Left ventricle myocardium inferior (tissue), 1 donor: ENCODE results near the gene RUNX1. TPM values are rescaled to one million over a fixed set of nuclear protein-coding genes. Genes with fewer than 3 reads are reported as not detected.

Experiments
- DNase-seq: peaks from one replicate; pipeline ENCODE4 v3.0.0-alpha.2; 2020
- H3K27ac ChIP-seq: fragments of 200-600 bp; replicated peaks from 2 replicates; pipeline ENCODE4 v1.8.0; 2021
- H3K27me3 ChIP-seq: fragments of 200-600 bp; 2 replicates; pipeline ENCODE4 v1.8.0; 2021; ENCODE audit warnings: low read depth
- H3K36me3 ChIP-seq: fragments of 200-600 bp; 2 replicates; pipeline ENCODE4 v1.8.0; 2021
- H3K4me1 ChIP-seq: fragments of 200-600 bp; 2 replicates; pipeline ENCODE4 v1.8.0; 2021
- H3K4me3 ChIP-seq: fragments of 200-600 bp; 2 replicates; pipeline ENCODE4 v1.8.0; 2021; ENCODE audit warnings: mild to moderate bottlenecking, moderate library complexity
- H3K9me3 ChIP-seq: fragments of 200-600 bp; replicated peaks from 2 replicates; pipeline ENCODE4 v1.8.0; 2021
- CTCF ChIP-seq: fragments of 200-600 bp; IDR thresholded peaks from 2 replicates; pipeline ENCODE4 v1.8.0; 2021; ENCODE audit warnings: antibody characterized with exemption, mild to moderate bottlenecking, borderline replicate concordance
- intact Hi-C: fragments of 100-400 bp; cut with micrococcal nuclease; formaldehyde crosslinking; loops from one replicate; pipeline ENCODE4 v1.11.0; 2022
- total RNA-seq: library from RNA; stranded (reverse); fragmentation: NEBNext Ultra II Directional; extraction: Animal tissue kit (Norgen Biotek cat#: 25700); gene quantifications from one replicate; pipeline ENCODE4 v1.2.1, GENCODE V29; 2021
- donor health status: DM: no; HTN: yes; CAD: no; lungs with severe emphysema.

RUNX1 gene
- total RNA-seq, 1 donor from 2014 or later, result 1.5 TPM

GRCh38 chr21:34979383-34979782 lies 69.7 kb downstream of the RUNX1 start:
- H3K4me1 ChIP-seq, result no peaks in the 10 kb centered on the region
- H3K27ac ChIP-seq, result no peak overlapping the region
- no peaks in the 10 kb centered on the region for H3K9me3 ChIP-seq
- H3K36me3 ChIP-seq, result no peaks in the 10 kb centered on the region
- TF ChIP-seq CTCF, result no peak
- H3K27me3 ChIP-seq, result peaks cover 48% of the 10 kb centered on the region
- no peak overlapping the region for H3K4me3 ChIP-seq
- DNase-seq, result no peak
- intact Hi-C loops, result no loop called here

GRCh38 chr21:34977333-34977732 lies 71.8 kb downstream of the RUNX1 start:
- H3K4me1 ChIP-seq, result no peaks in the 10 kb centered on the region

GRCh38 chr21:34974162-34974981 lies 74.7 kb downstream of the RUNX1 start:
- Histone ChIP-seq H3K4me1 (no peaks in the 10 kb centered on the region), H3K27ac (no peak overlapping the region), H3K4me3 (no peak overlapping the region), H3K9me3 (no peaks in the 10 kb centered on the region), H3K27me3 (peaks cover 45% of the 10 kb centered on the region), H3K36me3 (no peaks in the 10 kb centered on the region)
- TF ChIP-seq CTCF, result no peak
- DNase-seq, result no peak
- intact Hi-C loops, result no loop called here

More at GRCh38 chr21:34977333-34977732, 71.8 kb downstream of the RUNX1 start:
- Histone ChIP-seq H3K27ac (no peak overlapping the region), H3K27me3 (peaks cover 53% of the 10 kb centered on the region), H3K9me3 (no peaks in the 10 kb centered on the region), H3K4me3 (no peak overlapping the region), H3K36me3 (no peaks in the 10 kb centered on the region)
- no peak for DNase-seq
- intact Hi-C loops, result no loop called here
- no peak for TF ChIP-seq CTCF

GRCh38 chr21:34973685-34974084 lies 75.4 kb downstream of the RUNX1 start:
- Histone ChIP-seq H3K9me3 (no peaks in the 10 kb centered on the region), H3K27me3 (peaks cover 50% of the 10 kb centered on the region), H3K4me3 (no peak overlapping the region), H3K4me1 (no peaks in the 10 kb centered on the region), H3K36me3 (no peaks in the 10 kb centered on the region), H3K27ac (no peak overlapping the region)
- intact Hi-C loops, result no loop called here
- DNase-seq, result no peak
- TF ChIP-seq CTCF, result no peak

GRCh38 chr21:34971656-34972055 lies 77.4 kb downstream of the RUNX1 start:
- Histone ChIP-seq H3K27me3 (peaks cover 58% of the 10 kb centered on the region), H3K27ac (no peak overlapping the region), H3K4me3 (no peak overlapping the region), H3K4me1 (no peaks in the 10 kb centered on the region), H3K9me3 (no peaks in the 10 kb centered on the region), H3K36me3 (no peaks in the 10 kb centered on the region)
- intact Hi-C loops, result no loop called here
- DNase-seq, result no peak
- TF ChIP-seq CTCF, result no peak
